RKO (cell line): Measurements from ENCODE around the gene SDSL.
A peak's percentile ranks its signal among the peaks of the same experiment; 100 is the strongest.

Source experiments
- DNase-seq: peaks from one replicate; pipeline ENCODE4 v3.0.0-alpha.2; 2016; ENCODE audit warnings: low spot score

SDSL gene

DNA sequence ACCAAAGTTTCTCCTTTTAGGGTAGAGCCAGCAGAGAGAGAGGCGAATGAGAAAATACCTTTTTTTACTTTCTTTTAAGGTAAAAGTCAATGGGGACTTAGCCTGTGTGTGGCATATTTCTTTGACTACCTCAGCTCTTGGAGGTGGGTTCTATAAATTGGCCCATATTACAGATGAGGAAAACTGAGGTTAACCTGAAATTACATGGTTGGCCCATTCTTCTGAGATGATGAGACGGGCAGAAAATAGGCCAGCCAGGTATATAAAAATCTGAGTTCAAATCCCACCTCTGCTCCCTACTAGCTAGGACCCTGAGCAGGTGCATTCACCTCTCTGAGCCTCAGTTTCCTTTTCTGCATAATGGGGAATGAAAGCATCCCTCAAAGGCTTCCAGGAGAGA is 27.1 kb downstream of the SDSL start:
- no peak for DNase-seq

DNA sequence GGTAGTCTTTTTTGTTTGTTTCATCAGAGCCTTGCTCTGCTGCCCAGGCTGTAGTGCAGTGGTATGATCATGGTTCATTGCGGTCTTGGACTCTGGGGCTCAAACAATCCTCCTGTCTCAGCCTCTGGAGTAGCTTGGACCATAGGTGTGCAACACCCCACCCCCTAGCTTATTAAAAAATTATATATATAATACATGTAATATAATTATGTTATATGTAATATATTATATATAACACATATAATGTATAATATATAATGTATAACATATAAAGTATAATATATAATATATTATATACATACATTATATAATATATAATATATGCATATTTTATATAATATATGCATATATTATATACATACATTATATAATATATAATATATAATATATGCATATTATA is 27.7 kb downstream of the SDSL start:
- DNase-seq = no peak

DNA sequence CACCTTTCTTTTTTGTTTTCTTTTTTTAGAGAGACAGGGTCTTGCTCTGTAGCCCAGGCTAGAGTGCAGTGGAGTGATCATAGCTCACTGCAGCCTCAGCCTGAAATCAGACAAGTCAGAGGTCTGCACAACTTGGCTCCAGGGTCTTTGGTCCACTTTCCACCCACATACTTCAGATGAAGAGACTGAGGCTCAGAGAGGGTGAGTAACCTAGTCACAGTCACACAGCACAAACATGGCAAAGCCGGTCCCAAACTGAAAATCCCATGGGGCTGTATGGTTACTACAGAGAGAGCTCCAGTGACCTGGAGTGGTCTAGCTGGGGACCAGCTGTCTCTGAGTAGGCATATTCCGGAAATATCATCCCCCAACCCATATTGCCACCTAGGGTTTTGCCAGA is 30.3 kb downstream of the SDSL start:
- no peak for DNase-seq

DNA sequence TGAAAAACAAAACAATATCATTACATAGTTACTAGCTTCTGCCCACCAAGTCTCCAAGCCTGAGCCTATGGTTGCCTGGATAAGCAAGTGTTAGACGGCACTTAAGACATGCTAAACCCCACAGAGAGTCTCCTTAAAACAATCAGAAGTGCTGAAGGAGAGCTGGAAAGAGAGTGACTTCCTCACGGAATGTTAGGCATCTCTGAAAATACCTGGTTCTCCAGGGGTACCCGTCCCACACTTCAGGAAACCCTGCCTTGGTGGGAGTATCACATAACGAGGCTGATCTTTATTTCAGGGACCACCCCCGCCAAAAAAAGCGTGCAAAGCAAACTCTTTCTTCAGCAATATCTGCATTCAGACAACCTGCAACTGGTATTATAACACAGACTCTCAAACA is 31.1 kb downstream of the SDSL start:
- DNase-seq = no peak

DNA sequence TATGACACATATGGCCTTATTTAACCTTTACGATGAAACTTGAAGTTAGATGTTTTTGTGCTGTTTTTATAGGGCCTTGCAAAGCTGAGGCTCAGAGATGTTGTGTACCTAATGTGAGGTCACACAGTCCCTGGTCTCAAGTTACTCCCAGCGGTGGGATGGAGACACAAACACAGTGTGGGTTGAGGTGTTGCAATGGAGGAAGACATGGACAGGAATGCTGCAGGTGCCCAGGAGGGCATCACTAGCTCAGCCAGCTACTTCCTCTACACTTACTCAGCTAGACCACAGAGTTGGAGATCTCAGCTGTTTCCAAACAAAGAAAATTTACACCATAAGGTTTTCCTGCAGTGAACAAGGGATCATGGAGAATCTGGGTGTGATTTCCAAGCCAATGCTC is 34.0 kb downstream of the SDSL start:
- DNase-seq = no peak

DNA sequence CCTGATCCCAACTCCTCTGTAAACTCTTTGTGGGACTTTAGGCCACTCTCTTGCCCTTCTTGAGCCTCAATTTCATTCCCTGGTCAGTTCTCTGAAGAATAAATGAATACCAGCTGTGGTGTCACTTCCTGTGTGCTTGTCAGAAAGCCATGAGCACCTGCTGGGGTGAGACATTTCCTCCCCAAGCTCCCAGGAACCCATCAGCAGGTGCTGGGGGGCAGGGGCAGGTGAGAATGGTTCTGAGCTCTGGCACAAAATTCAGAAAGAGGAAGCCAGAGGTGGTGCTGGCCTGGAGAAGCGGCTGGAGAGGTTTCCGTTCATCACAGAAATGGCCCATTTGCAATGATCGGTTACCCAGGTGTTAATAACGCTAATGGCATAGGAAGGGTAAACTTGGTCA is 34.6 kb downstream of the SDSL start:
- DNase-seq = no peak

DNA sequence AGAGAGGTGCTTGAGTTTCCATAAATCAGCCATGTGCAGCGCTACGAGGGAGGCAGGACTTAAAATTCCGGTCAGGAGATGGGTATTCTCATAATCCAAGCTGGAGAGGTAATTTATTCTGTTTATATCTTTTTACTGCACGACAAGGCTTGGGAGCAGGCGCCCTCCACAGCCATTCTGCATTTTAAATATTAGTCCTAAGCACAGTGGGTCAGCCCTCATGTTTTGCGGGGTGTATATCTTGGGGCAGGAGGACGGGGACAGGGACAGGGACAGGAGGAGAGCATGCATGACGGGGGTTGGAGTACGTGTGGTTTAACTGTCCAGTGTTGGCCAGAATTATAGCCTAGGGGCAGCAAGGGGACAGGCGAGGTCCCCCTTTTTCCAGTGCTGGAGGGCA is 35.0 kb downstream of the SDSL start:
- DNase-seq = no peak

DNA sequence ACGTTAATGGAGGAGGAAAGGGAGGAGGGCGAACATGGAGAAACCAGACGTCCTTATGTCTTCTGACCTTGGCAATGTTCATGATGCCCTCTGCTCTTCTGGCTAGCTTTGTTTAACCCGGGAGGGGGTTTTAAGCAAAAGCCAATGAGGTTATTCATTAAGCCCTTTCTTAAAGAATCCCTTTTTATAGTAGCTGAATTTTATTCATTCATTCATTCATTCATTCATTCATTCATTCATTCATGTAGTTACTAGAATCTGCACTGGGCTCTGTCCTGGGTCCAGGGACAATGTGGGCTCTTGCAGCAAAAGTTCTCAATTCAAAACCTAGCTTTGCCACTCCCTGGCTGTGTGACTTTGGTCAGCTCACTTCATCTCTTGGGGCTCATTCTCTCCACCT is 35.5 kb downstream of the SDSL start:
- DNase-seq = no peak

DNA sequence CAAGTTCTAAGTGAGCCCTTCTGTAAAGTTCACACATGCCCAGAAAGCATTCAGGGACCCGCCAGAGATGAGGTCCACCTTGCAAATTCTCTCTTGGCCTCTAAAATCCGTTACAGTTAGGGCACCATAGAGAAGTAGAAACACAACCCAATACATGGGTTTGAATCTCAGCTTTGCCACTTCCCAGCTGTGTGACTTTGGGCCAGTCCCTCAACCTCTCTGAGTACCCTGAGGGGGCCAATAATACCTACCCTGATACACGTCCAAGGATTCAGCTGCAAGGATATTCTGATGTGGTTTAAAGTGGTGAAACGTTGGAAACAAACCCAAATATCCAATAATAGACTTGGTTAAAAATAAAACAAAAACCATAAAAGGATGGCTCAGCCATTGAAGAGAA is 37.8 kb downstream of the SDSL start:
- no peak for DNase-seq

DNA sequence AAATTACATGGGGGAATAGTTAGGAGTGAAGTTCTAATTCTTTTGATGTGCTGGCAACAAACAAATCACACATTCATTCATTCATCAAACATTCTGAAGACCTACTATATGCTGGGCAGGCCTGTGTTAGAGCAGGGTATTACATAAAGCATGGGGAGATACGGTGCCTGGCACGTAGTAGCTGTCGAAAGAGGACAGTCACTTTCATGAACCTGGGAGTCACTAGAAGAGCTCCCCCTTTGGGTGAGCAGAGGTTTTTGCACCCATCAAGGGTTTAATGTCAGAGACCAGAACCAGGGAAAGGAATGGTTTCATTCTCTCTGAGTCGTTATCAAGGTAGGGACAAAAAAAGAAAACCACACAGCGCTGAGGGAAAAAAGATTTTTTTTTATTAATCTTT is 39.5 kb downstream of the SDSL start:
- DNase-seq = peak; percentile 62

DNA sequence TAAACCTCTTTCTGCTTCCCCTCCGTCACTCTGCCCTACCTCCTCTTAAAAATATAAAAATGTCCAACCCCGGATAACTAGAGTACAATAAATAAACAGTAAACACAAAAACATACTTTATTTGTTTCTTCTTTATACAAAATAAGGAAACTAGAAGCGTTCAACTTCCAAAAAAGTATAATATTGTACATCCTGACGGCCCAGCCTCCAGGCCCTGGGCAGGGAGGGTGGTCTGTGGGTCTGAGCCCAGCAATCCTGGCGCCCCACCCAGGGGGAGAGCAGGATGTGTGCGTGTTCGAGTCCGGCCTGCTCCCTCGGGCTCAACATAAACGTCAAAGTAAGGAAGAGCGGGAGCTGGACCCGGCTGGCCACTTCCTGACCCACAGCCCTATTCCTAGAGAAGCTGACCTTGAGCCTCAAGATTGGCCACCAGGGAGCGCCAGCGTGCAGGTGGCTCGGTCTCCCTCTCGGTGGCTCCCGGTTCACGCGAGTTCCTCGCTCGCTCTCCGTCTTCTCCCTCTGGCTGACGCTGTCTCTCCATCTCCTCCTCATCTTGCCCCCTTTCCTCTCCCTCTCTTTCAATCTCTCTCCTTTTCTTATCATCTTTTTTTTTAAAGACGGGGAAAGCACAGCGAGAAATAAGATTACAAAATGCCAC is 40.1 kb downstream of the SDSL start:
- DNase-seq = peak; percentile 74

DNA sequence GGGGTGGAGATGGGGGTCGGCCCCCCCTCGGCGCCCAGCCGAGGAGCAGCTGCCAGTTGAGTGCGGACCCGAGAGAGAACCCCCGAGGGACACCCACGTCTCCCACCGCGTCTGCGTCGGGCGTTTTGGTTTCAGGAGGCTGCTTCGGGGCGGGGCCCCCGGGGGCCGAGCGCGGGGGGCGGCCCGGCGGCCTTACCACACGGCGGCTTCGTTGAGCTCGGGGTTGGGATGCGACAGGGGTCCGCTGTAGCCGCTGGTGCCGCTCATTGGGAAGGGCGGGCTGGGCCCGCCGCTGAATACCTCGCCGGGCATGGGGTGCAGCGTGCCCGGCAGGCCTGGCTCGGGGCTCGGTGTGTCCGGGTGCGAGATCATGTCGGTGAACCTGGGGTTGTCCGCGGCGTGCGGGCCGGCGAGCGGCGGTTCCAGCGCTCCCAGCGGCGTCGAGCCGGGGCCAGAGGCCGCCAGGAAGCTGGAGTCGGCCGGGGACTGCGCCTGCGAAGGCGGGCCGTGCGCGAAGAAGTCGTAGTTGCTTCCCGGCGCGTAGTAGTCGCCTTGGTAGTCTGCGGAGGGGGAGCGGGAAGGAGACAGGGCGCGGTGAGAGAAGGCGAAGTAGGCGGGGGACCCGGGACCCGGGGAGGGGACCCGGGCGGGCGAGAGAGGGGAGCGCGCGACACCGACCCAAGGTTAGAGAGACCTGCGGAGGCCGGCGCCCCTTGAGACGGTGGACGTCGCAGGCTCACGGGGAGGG is 41.0 kb downstream of the SDSL start:
- no peak for DNase-seq

DNA sequence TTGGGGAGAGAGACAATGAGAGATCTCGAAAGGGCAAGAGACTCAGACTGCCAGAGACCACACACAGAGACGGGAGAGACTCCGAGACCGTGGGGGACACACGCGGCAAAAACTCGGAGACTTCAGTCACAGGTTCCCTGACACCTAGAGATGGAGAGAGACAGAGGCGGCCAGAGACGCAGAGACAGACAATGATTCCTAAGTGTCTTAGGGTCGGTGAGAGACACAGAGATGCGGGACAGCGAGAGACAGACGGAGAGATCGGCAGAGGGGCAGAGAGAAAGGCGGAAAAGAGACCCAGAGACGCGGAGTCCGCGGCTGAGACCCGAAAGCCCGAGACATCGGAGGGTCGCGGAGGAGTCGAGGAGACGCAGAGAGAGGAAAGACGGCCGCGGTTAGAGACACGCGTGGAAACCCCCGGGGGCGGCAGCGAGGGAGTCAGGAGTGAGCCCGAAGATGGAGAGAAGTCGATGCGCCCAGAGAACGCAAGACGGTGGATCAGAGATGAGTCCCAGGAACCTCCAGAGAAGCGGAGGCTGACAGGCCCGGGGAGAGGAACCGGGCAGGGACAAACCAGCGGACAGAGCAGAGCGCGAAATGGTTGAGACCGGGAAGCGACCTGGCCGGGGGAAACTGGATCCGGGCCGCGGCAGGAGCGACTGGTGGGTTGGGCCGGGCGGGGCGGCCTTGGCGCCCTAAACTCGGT is 41.7 kb downstream of the SDSL start:
- DNase-seq = no peak

DNA sequence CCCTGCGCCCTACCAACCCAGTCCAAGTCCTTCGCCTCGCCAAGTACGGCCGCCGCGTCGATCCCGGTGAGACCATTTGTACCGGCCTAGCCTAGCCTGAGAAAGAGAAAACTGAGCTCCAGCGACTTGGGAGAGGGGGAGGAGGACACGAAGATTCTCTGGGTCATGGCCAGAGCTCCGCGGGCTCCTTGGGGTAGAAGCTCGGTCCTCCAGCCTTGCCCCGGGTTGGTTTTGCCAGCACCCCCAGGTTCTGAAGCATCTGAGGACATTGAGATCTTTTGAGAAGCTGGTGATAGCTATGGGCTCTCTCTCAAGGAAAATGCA is 42.2 kb downstream of the SDSL start:
- no peak for DNase-seq

DNA sequence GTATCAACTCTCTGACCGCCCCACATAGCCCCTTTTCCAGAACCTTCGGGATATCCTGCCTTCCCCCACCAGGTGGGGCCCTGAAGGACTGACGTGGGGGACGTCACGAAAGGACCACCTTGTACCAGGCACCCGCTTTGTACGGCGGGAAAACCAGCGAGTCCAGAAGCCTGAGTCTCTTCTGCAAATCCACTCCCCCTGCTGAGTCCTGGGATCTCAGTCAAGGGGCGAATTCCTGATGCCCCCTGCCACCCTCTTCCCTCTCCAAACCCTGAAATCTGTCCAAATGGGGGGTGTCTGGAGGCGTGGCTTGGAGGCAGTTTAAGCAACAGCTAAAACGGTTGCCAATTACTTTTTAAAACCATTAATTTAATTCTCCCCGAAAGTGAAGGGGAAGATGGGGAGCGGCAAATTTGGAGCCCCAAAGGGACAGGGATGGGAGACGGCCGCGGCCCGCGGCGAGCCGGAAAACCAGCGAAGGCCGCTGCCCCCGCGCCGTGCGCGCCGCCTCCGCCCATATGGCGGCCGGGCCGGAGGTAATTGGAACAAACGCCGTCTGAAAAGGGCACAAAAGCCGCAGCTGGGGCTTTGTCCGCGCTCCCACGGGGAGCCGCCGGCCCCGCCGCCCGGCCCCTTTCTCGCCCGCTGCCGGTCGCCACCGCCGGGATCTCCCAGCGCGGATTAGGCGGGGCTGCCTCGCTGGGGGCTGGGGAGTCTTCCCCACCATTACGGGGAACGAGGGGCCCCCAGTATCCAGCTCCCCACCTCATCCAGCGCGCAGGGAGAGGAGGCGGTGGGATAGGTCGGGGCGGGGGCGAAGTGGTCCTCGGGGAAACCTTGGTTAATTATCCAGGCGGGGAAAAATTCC is 42.9 kb downstream of the SDSL start:
- no peak for DNase-seq

DNA sequence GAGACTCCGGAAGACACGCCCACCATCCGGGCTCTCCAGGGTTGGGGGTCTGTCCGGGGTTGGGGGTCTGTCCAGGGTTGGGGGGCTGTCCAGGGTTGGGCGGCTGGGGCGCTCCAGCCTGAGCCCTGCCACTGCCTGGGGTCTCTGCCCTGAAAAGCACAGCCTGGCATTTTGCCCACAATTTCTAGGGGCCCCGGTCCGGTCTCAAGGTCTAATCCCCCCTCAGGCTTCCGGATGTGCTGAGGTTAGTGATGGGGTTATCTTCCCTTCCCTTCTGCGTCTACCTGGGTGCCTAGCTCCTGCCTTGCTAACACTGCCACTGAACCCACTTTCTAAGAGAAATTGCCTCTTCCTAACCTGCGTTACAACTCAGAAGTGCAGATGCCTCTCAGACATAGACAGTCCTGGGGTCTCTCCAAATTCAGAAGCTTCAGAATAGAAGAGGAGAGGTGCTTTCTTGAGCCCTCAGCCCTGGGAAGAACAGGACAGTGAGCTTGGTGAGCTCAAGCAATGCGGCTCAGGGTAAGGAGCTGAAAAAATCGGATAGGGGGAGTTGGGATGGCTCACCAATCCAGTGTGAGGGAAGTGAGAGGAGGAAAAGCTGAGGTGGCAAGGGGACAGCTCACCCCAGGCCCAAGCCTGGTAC is 43.8 kb downstream of the SDSL start:
- no peak for DNase-seq

DNA sequence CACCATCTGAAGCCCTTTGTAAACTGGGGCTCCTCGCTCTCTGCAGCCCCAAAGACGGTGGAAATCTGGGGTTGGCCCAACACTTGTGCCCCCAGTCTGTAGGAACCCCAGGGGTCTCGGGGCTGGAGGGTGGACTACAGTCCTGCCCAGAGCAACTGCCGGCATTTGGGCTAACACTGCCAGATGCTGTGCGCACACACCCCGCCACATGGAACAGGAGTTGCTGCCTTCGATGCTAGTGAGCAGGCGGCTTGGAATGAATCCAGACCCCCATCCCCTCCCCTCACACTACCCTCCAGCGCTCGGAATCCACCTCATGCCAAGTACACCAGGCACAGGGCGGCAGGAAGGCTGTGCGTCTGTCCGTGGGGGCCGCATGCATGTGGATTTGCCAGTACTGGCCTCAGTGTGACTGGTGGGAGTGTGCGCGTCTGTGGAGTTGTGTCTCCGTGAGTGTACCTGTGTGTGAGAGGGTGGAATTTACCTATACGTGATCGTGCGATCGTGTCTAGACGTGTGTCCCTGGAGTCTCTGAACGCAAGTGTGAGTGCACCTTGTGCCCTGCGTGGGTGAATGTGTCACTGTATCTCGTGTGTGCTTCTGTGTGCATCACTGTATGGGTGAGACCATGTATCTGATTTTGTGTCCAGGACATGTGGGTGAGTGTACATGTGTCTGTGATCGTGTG is 44.4 kb downstream of the SDSL start:
- DNase-seq = no peak

DNA sequence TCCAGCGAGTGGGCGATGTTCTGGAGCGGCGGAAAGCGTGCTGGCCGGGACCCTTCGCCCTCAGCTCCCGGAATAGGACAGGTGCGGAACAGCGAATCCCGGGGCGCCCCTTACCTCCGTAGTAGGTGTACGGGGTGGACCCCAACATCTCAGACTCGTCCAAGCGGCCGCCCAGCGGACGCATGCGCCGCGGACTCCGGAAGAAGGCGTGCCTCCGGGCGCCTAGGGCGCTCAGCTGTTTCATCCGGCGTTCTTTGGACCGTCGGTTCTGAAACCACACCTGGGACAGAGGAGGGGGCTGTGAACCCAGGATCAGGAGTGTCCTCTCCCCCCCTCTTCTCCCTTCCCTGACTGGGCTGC is 44.9 kb downstream of the SDSL start:
- DNase-seq = no peak

DNA sequence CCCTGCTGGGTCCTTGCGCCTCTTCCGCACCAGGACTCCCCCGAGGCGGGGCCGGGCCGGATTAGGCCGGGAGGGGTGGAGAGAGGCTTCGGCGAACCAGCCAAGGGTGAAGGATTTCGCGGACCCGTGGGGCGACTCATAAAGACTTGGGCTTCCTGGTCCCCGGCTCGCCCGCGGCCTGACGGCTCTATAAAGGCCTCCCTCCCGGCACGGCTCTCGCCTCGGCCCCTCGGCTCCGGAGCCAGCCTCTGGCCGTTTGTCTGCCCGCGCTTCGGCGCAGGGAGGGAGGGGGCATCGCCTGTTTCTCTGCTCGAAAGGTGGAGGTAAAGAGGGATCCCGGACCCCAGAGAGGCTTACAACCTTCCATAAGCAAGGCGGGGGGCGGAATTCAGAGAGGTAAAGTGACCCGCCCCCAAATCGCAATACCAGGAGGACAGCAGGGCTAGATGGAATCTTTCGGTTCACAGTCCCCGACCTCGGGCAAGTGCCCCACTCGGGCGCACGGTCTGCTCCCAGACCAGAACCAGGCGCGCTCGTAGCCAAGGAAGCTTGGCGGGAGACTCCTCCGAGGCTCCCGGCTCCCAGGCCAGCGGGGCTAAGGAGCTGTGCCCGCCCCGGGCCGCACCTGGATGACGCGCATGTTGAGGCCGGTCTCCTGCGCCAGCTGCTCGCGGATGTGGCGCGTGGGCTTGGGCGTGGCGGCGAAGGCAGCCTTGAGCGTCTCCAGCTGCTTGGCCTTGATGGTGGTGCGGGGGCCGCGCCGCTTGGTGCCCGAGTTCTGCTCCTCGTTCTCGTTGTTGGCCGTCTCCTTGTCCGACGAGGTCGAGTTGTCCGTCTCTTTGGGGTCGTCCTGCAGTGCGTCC is 45.6 kb downstream of the SDSL start:
- DNase-seq = no peak

DNA sequence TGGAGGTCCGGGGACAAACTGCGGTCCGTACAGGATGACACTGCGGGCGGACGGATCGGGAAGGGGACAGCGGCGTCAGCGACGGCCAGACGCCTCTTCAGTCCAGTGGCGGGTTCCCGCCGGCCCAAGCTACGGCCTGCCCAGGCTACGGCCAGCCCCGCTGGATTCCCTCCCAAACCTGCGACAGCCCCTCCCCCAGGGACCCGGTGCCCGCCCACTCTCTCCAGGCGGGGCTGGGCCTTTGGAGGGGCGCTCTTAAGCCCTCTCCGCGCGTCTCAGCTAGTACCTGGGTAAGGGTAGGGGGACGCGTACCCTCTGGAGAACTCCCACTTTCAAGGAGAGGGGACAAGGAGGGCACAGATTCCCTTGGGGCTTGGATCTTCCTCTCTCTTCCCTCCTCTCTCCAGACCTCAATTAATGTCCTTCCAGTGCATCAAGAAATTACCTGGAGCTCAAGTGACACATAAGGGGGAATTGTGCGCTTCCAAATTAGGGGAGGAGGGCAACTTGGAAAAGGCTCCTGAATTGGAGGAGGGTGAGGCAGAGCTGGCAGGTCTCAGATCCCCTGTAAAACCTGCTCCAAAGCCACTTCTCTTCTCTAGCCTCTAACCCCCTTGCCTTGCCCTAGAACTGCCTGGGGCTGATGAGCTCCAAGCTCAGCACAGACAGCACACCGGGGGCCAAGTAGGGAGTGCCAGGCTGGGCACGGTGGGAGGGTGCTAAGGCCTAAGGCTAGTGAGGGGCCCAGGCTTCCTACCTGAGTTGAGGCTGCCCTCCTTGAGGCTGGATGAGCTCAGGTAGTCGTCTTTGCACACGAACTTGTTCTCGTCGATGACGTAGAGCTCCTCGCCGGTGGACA is 46.4 kb downstream of the SDSL start:
- no peak for DNase-seq
